ENCODE measurements around the gene IL36G. TPM values are rescaled to one million over a fixed set of nuclear protein-coding genes. Genes with fewer than 3 reads are reported as not detected.

Gene IL36G
- total RNA-seq, 1 experiment from 2014 or later = not detected

GRCh38 chr2:112958428-112959108 is 19.2 kb upstream of the IL36G start:
- Histone ChIP-seq H3K4me3 (no peak overlapping the region), H3K4me1 (no peaks in the 10 kb centered on the region), H3K27me3 (no peaks in the 10 kb centered on the region), H3K36me3 (no peaks in the 10 kb centered on the region), H3K9me3 (replicated peaks) (no peaks in the 10 kb centered on the region), H3K27ac (no peak overlapping the region)
- DNase-seq = peak; percentile 52 to 82

DNA sequence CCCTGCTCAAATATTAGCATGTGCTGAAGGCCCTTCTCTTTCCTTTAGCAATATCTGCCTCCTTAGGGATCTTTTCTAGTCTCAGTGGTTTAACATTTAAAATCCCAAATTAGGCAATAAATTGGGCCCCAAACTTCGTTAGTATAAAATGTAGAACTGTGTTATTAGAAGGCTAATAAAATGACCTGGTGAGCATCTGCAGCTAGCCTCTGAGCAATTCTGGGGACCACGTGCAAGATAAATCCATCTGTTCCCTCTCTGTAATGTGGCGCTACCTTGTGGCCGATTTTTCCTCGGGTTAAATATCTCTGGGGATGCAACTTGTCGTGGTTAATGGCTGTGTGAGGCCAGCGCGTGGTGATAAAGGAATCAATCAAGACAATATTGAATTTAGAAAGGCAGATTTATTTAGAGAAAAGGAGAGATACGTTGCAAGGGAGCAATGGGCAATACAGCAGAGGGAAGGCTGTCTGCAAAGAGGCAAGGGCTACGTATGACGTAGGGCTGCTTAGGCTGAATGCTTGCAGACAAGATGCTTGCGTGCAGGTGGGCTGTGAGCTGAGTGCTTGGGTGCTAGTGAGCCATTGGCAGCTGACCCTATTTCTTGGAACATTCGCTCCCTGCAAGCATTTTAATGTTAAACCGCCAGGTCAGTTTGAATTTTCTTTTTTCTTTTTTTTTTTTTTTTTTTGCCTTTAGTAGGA is 18.5 kb upstream of the IL36G start:
- peak in 1 of 2 experiments; percentile 17 for DNase-seq
- H3K27ac ChIP-seq = no peak overlapping the region

DNA sequence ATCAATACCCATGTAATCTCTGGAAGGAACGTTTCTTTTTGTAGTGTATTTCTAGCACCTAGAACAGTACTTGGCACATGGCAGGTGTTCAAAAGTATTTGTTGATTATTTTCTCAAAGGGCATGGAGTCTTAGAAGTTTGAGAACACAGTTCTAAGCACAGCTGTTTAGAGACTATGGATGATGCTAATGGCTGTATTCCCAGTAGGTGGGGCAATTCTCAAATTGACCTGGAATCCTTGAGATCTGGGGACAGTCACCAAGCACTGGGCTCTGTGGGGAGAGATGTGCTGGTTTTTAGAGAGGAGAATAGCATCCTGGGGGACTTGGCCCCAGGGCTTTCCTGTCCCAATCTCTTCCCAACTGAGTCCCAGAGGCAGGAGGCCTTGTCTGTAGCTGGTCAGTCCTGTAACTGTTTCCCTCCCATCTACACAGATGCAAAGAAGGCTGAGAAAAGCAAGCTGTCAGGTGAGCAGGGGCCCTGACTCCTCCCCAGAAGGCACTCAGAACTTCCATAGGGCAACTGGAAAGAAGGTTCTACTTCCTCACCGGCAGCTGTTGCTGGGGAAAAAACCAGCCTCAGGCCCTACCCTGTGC is 17.5 kb upstream of the IL36G start:
- H3K4me3 ChIP-seq = no peak overlapping the region
- no peaks in the 10 kb centered on the region for H3K36me3 ChIP-seq
- no peaks in the 10 kb centered on the region for H3K4me1 ChIP-seq
- DNase-seq = no peak
- no peaks in the 10 kb centered on the region for H3K9me3 ChIP-seq (replicated peaks)
- no peak overlapping the region for H3K27ac ChIP-seq
- no peaks in the 10 kb centered on the region for H3K27me3 ChIP-seq

More for the DNA sequence above, 18.5 kb upstream of the IL36G start:
- H3K4me1 ChIP-seq = no peaks in the 10 kb centered on the region
- no peak overlapping the region for H3K4me3 ChIP-seq
- no peaks in the 10 kb centered on the region for H3K27me3 ChIP-seq
- H3K9me3 ChIP-seq (replicated peaks) = no peaks in the 10 kb centered on the region
- H3K36me3 ChIP-seq = no peaks in the 10 kb centered on the region

GRCh38 chr2:112962308-112963175 is 15.3 kb upstream of the IL36G start:
- Histone ChIP-seq H3K27me3 (peaks cover 3% of the 10 kb centered on the region), H3K4me1 (no peaks in the 10 kb centered on the region), H3K36me3 (no peaks in the 10 kb centered on the region), H3K9me3 (replicated peaks) (no peaks in the 10 kb centered on the region), H3K27ac (no peak overlapping the region), H3K4me3 (no peak overlapping the region)
- DNase-seq = no peak

GRCh38 chr2:112967023-112967422 is 10.8 kb upstream of the IL36G start:
- Histone ChIP-seq H3K4me1 (no peaks in the 10 kb centered on the region), H3K9me3 (replicated peaks) (no peaks in the 10 kb centered on the region), H3K27ac (no peak overlapping the region), H3K36me3 (no peaks in the 10 kb centered on the region), H3K27me3 (peaks cover 3% of the 10 kb centered on the region), H3K4me3 (no peak overlapping the region)
- DNase-seq = no peak

GRCh38 chr2:112972423-112973086 is 5.3 kb upstream of the IL36G start:
- H3K27ac ChIP-seq = no peak overlapping the region
- no peaks in the 10 kb centered on the region for H3K36me3 ChIP-seq
- H3K9me3 ChIP-seq (replicated peaks) = no peaks in the 10 kb centered on the region
- H3K27me3 ChIP-seq = peaks cover 4% of the 10 kb centered on the region
- no peak overlapping the region for H3K4me3 ChIP-seq
- no peaks in the 10 kb centered on the region for H3K4me1 ChIP-seq
- DNase-seq = no peak

DNA sequence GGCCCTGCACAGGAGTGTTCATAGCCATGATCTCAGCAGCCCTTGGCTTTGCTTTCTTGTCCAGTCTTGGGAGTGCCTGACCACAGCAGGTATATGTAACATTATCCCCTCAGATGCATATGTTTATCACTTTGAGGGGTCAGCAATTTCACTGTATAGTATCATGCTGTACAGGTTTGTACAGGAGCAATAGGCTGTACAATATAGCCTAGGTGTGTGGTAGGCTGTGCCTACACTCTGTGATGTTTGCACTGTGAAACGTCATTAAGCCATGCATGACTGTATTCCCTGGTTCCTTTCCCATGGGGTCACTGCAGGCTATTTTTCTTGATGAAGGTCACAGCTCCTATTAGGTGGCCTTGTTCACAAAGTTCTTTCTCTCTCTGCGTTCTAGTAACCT is 4.7 kb upstream of the IL36G start:
- no peaks in the 10 kb centered on the region for H3K9me3 ChIP-seq (replicated peaks)
- H3K4me1 ChIP-seq = no peaks in the 10 kb centered on the region
- no peak for DNase-seq
- H3K27ac ChIP-seq = no peak overlapping the region
- peaks cover 4% of the 10 kb centered on the region for H3K27me3 ChIP-seq
- no peak overlapping the region for H3K4me3 ChIP-seq
- H3K36me3 ChIP-seq = no peaks in the 10 kb centered on the region

DNA sequence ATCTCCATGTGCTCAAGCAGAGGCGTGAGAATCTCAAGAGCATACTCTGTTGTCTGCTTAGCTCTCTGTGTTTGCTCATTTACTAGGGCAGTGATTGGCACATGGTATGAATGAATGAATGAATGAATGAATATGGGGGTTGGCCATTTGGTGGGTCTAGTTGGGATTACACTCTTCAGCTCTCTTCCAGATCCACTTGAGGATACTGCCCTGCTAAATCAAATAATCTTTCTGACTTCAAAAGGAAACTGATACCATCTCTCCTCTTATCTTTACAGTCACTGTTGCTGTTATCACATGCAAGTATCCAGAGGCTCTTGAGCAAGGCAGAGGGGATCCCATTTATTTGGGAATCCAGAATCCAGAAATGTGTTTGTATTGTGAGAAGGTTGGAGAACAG is 1.9 kb downstream of the IL36G start:
- Histone ChIP-seq H3K36me3 (no peaks in the 10 kb centered on the region), H3K27ac (no peak overlapping the region), H3K9me3 (replicated peaks) (no peaks in the 10 kb centered on the region), H3K27me3 (peaks cover 1% of the 10 kb centered on the region), H3K4me3 (no peak overlapping the region), H3K4me1 (no peaks in the 10 kb centered on the region)
- no peak for DNase-seq

DNA sequence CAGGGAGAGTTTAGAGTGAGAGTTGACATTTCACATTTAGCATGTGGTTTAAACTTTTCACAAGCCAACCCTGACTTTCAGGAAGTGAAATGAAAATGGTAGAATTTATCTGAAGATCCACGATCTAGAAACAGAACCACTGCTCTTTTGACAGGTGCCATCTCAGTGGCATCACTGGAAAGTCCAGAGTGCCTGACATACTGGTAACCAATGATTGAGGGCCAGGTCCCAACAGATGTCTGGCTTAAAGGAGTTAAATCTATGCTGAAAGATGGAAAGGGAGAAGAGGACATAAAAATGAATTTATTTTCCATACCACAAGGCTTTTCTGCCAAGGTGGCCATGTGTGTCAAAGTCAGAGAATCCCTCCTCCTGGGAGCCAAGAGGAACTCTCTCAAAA is 2.7 kb downstream of the IL36G start:
- H3K27me3 ChIP-seq = no peaks in the 10 kb centered on the region
- H3K9me3 ChIP-seq (replicated peaks) = no peaks in the 10 kb centered on the region
- no peak overlapping the region for H3K27ac ChIP-seq
- H3K4me3 ChIP-seq = no peak overlapping the region
- no peak for DNase-seq
- no peaks in the 10 kb centered on the region for H3K36me3 ChIP-seq
- no peaks in the 10 kb centered on the region for H3K4me1 ChIP-seq

DNA sequence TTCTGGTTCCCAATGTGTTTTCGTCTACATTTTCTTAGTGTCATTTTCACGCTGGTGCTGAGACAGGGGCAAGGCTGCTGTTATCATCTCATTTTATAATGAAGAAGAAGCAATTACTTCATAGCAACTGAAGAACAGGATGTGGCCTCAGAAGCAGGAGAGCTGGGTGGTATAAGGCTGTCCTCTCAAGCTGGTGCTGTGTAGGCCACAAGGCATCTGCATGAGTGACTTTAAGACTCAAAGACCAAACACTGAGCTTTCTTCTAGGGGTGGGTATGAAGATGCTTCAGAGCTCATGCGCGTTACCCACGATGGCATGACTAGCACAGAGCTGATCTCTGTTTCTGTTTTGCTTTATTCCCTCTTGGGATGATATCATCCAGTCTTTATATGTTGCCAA is 7.3 kb downstream of the IL36G start:
- DNase-seq = no peak
- H3K27ac ChIP-seq = no peak overlapping the region
- no peaks in the 10 kb centered on the region for H3K9me3 ChIP-seq (replicated peaks)
- H3K36me3 ChIP-seq = no peaks in the 10 kb centered on the region
- H3K27me3 ChIP-seq = no peaks in the 10 kb centered on the region
- no peak overlapping the region for H3K4me3 ChIP-seq
- no peaks in the 10 kb centered on the region for H3K4me1 ChIP-seq

GRCh38 chr2:112989611-112990010 is 11.8 kb downstream of the IL36G start:
- H3K27me3 ChIP-seq = no peaks in the 10 kb centered on the region
- no peak for DNase-seq
- no peaks in the 10 kb centered on the region for H3K36me3 ChIP-seq
- no peaks in the 10 kb centered on the region for H3K4me1 ChIP-seq
- no peaks in the 10 kb centered on the region for H3K9me3 ChIP-seq (replicated peaks)
- no peak overlapping the region for H3K27ac ChIP-seq
- no peak overlapping the region for H3K4me3 ChIP-seq

GRCh38 chr2:112993831-112994230 is 16.0 kb downstream of the IL36G start:
- no peaks in the 10 kb centered on the region for H3K27me3 ChIP-seq
- no peaks in the 10 kb centered on the region for H3K36me3 ChIP-seq
- H3K4me1 ChIP-seq = no peaks in the 10 kb centered on the region
- no peak overlapping the region for H3K4me3 ChIP-seq
- H3K9me3 ChIP-seq (replicated peaks) = no peaks in the 10 kb centered on the region
- DNase-seq = no peak
- H3K27ac ChIP-seq = no peak overlapping the region

DNA sequence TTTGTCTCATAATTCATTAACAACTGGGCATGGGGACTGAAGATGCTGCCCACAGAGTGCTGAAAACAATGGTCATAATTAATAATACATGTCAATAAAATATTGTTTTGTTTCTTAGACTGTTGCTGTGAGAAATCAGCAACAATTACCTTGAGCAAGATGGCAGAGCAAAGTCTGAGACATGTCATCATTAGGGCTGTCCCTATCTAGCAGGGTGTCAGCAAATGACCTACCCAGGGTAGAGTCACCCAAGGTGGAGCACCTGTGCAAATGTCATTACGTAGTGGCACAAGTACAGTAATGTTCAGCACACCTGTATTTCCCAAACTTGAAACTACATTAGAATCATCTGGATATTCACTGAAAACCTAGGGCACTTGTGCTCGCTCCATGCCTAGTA is 16.8 kb downstream of the IL36G start:
- H3K4me3 ChIP-seq = no peak overlapping the region
- H3K4me1 ChIP-seq = no peaks in the 10 kb centered on the region
- H3K9me3 ChIP-seq (replicated peaks) = no peaks in the 10 kb centered on the region
- no peaks in the 10 kb centered on the region for H3K27me3 ChIP-seq
- DNase-seq = no peak
- no peak overlapping the region for H3K27ac ChIP-seq
- H3K36me3 ChIP-seq = no peaks in the 10 kb centered on the region

GRCh38 chr2:112995346-112995920 is 17.6 kb downstream of the IL36G start:
- no peak overlapping the region for H3K27ac ChIP-seq
- H3K4me1 ChIP-seq = no peaks in the 10 kb centered on the region
- H3K36me3 ChIP-seq = no peaks in the 10 kb centered on the region
- no peak for DNase-seq
- H3K9me3 ChIP-seq (replicated peaks) = no peaks in the 10 kb centered on the region; the same call in 1 of the 2 replicates
- H3K4me3 ChIP-seq = no peak overlapping the region
- no peaks in the 10 kb centered on the region for H3K27me3 ChIP-seq
